Astrocyte of the cerebellum (primary cell): Measurements from ENCODE around the gene GTF2H2C.
A peak's percentile ranks its signal among the peaks of the same experiment; 100 is the strongest.
"Not testable (repeated sequence)": the region's sequence is repeated elsewhere in the genome, so short reads cannot be mapped to it uniquely, and the experiment has no call there.

Experiments
- DNase-seq: peaks from one replicate; pipeline ENCODE4 v3.0.0-alpha.2; 2011; ENCODE audit warnings: low read depth
- H3K4me3 ChIP-seq: 2 replicates; pipeline ENCODE4 v1.5.1; 2011; ENCODE audit warnings: mild to moderate bottlenecking, low read depth, low read length, moderate library complexity
- CTCF ChIP-seq: IDR thresholded peaks from 2 replicates; pipeline ENCODE4 v1.5.1; 2012; ENCODE audit warnings: low read length, low read depth, moderate library complexity, mild to moderate bottlenecking; ENCODE audit errors: missing control alignments
- in situ Hi-C: cut with HindIII; loops from 2 replicates; pipeline ENCODE4 v1.10.0; 2017; ENCODE audit warnings: low sequenced_read_pairs

Gene GTF2H2C

GRCh38 chr5:69530561-69531405, 29.2 kb upstream of the GTF2H2C start:
- no peak for DNase-seq
- no peak for TF ChIP-seq CTCF
- in situ Hi-C loops: no loop called here
- no peak overlapping the region for H3K4me3 ChIP-seq

- no peak overlapping the region for H3K4me3 ChIP-seq
- in situ Hi-C loops: no loop called here
- DNase-seq: peak; percentile 73
- TF ChIP-seq CTCF: no peak
Measured at GRCh38 chr5:69531406-69531801, 28.6 kb upstream of the GTF2H2C start.

GRCh38 chr5:69537911-69538310, 22.1 kb upstream of the GTF2H2C start:
- in situ Hi-C loops, H3K4me3 ChIP-seq, DNase-seq: not testable (repeated sequence)

- H3K4me3 ChIP-seq, DNase-seq, in situ Hi-C loops: not testable (repeated sequence)
Measured at GRCh38 chr5:69538735-69539134, 21.3 kb upstream of the GTF2H2C start.

- in situ Hi-C loops, H3K4me3 ChIP-seq: not testable (repeated sequence)
Measured at GRCh38 chr5:69541347-69541746, 18.6 kb upstream of the GTF2H2C start.

GRCh38 chr5:69542838-69543618, 17.0 kb upstream of the GTF2H2C start:
- H3K4me3 ChIP-seq, DNase-seq, in situ Hi-C loops: not testable (repeated sequence)

More at GRCh38 chr5:69541347-69541746, 18.6 kb upstream of the GTF2H2C start:
- DNase-seq: not testable (repeated sequence)

GRCh38 chr5:69544602-69545001, 15.4 kb upstream of the GTF2H2C start:
- DNase-seq, in situ Hi-C loops: not testable (repeated sequence)

GRCh38 chr5:69560587-69561431, 818 bp downstream of the GTF2H2C start:
- peak overlapping the region; percentile 38 for H3K4me3 ChIP-seq
- DNase-seq, in situ Hi-C loops: not testable (repeated sequence)

More at GRCh38 chr5:69544602-69545001, 15.4 kb upstream of the GTF2H2C start:
- not testable (repeated sequence) for H3K4me3 ChIP-seq

GRCh38 chr5:69566172-69566571, 6.2 kb downstream of the GTF2H2C start:
- DNase-seq, in situ Hi-C loops, H3K4me3 ChIP-seq: not testable (repeated sequence)

- H3K4me3 ChIP-seq, DNase-seq, in situ Hi-C loops: not testable (repeated sequence)
Measured at GRCh38 chr5:69568072-69568471, 8.1 kb downstream of the GTF2H2C start.

- in situ Hi-C loops, DNase-seq, H3K4me3 ChIP-seq: not testable (repeated sequence)
Measured at GRCh38 chr5:69583356-69583755, 23.4 kb downstream of the GTF2H2C start.

GRCh38 chr5:69596114-69596840, 36.3 kb downstream of the GTF2H2C start:
- H3K4me3 ChIP-seq, DNase-seq, in situ Hi-C loops: not testable (repeated sequence)

GRCh38 chr5:69601947-69602346, 42.0 kb downstream of the GTF2H2C start:
- in situ Hi-C loops, H3K4me3 ChIP-seq, DNase-seq: not testable (repeated sequence)

GRCh38 chr5:69606839-69607238, 46.8 kb downstream of the GTF2H2C start:
- DNase-seq, H3K4me3 ChIP-seq, in situ Hi-C loops: not testable (repeated sequence)
